Measurements from ENCODE around the gene TRAM2. TPM values are rescaled to one million over a fixed set of nuclear protein-coding genes. Genes with fewer than 3 reads are reported as not detected.

TRAM2 gene
- total RNA-seq, 1 donor from 2014 or later = 11.0 TPM

DNA sequence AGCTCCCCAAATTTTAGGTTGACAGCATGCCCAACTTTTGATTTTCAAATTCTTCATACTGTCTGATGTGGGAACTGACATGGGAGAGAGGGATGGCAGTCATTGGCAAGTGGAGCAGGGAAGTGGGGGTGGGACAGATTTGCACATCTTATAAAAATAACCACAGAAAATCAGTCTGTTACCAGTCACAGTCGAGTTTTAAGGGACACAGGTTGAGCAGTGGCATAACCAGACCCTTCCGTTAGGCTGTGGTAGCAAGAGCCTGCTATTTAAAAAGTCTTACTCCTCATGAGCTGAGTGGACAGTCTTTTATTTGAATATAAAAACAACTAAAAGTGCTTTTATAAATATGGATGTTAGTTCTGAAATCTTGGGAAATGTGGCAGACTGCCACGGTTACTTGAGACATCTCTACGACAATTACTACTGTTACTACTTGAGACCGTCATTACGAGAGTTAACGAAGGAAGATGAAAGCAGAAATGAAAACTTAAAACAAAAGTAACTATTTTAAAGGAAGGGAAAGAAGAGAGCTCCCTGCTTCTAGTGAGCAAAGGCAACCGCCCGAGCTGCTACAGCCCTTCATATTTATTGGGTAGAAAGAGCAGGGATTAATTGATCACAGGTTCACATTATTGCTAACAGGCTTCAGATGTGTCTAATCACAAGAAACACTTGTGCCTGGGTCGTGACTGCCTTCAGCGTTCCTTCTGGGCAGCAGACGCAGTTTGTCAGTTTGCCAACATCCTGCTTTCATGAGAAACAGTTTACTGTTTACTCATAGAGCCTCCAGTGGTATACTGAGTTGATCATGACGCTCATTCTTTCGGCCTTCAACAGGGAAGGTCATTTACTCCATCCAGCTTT is 85.4 kb downstream of the TRAM2 start:
- intact Hi-C loops (cut with DNase I) = no loop called here
- Histone ChIP-seq H3K27me3 (no peaks in the 10 kb centered on the region), H3K36me3 (no peaks in the 10 kb centered on the region), H3K9me3 (no peaks in the 10 kb centered on the region), H3K4me3 (no peak overlapping the region), H3K4me1 (no peaks in the 10 kb centered on the region), H3K27ac (no peak overlapping the region)
- TF ChIP-seq, protein P1, sequence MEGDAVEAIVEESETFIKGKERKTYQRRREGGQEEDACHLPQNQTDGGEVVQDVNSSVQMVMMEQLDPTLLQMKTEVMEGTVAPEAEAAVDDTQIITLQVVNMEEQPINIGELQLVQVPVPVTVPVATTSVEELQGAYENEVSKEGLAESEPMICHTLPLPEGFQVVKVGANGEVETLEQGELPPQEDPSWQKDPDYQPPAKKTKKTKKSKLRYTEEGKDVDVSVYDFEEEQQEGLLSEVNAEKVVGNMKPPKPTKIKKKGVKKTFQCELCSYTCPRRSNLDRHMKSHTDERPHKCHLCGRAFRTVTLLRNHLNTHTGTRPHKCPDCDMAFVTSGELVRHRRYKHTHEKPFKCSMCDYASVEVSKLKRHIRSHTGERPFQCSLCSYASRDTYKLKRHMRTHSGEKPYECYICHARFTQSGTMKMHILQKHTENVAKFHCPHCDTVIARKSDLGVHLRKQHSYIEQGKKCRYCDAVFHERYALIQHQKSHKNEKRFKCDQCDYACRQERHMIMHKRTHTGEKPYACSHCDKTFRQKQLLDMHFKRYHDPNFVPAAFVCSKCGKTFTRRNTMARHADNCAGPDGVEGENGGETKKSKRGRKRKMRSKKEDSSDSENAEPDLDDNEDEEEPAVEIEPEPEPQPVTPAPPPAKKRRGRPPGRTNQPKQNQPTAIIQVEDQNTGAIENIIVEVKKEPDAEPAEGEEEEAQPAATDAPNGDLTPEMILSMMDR (IDR thresholded peaks at IDR 0.05) = no peak
- TF ChIP-seq POLR2A (IDR thresholded peaks at IDR 0.05) (no peak), POLR2AphosphoS5 (IDR thresholded peaks at IDR 0.05; ENCODE audit: insufficient read depth in 1 of 2, low read depth in 1 of 2) (no peak)
- no peak for DNase-seq (ENCODE audit: extremely low spot score in 2 of 2)

DNA sequence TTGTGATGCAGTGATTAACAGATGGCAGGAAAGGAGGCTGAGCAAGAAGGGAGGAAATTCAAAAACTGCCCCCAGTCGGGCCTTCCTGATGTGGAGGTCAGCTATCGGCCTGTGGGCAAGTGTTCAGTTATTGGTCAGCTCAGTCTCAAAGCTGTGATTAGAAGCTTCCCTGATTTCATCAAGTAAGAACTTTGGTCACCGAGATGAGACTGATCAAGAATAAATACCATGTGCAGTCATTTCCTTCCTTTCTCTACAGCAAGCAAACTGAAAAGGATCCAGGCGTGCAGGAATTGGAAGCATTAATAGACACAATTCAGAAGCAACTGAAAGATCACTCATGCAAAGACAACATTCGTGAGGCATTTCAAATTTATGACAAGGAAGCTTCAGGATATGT is 87.0 kb downstream of the TRAM2 start:
- intact Hi-C loops (cut with DNase I) = no loop called here
- Histone ChIP-seq H3K27me3 (no peaks in the 10 kb centered on the region), H3K36me3 (no peaks in the 10 kb centered on the region), H3K4me3 (no peak overlapping the region), H3K4me1 (no peaks in the 10 kb centered on the region), H3K27ac (no peak overlapping the region), H3K9me3 (no peaks in the 10 kb centered on the region)
- DNase-seq (ENCODE audit: extremely low spot score in 2 of 2) = no peak
- no peak for TF ChIP-seq POLR2A (IDR thresholded peaks at IDR 0.05)
- TF ChIP-seq POLR2AphosphoS5 (IDR thresholded peaks at IDR 0.05; ENCODE audit: insufficient read depth in 1 of 2, low read depth in 1 of 2) = no peak
- TF ChIP-seq, protein P1 (IDR thresholded peaks at IDR 0.05) = no peak

DNA sequence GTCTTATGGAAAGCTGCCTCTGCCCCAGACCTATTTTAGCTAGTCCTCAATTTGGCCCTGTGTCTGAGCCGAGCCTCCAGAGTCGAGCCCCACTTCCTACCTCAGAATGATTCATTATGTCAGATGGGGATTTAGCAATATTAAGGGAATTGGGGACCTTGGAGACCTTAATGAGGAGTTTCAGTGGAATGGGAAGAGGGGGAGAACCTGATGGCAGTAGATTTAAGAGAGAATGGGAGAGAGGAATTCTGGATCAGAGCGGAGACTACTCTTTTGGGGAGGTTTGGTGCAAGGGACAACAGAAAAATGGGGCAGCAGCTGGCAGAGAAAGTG is 93.2 kb downstream of the TRAM2 start:
- H3K36me3 ChIP-seq = no peaks in the 10 kb centered on the region
- no peaks in the 10 kb centered on the region for H3K9me3 ChIP-seq
- intact Hi-C loops (cut with DNase I) = no loop called here
- no peak for DNase-seq (ENCODE audit: extremely low spot score in 2 of 2)
- H3K27ac ChIP-seq = no peak overlapping the region
- TF ChIP-seq POLR2A (IDR thresholded peaks at IDR 0.05) = no peak
- TF ChIP-seq POLR2AphosphoS5 (IDR thresholded peaks at IDR 0.05; ENCODE audit: insufficient read depth in 1 of 2, low read depth in 1 of 2) = no peak
- TF ChIP-seq, protein P1 (IDR thresholded peaks at IDR 0.05) = no peak
- H3K27me3 ChIP-seq = no peaks in the 10 kb centered on the region
- H3K4me3 ChIP-seq = no peak overlapping the region
- H3K4me1 ChIP-seq = no peaks in the 10 kb centered on the region

DNA sequence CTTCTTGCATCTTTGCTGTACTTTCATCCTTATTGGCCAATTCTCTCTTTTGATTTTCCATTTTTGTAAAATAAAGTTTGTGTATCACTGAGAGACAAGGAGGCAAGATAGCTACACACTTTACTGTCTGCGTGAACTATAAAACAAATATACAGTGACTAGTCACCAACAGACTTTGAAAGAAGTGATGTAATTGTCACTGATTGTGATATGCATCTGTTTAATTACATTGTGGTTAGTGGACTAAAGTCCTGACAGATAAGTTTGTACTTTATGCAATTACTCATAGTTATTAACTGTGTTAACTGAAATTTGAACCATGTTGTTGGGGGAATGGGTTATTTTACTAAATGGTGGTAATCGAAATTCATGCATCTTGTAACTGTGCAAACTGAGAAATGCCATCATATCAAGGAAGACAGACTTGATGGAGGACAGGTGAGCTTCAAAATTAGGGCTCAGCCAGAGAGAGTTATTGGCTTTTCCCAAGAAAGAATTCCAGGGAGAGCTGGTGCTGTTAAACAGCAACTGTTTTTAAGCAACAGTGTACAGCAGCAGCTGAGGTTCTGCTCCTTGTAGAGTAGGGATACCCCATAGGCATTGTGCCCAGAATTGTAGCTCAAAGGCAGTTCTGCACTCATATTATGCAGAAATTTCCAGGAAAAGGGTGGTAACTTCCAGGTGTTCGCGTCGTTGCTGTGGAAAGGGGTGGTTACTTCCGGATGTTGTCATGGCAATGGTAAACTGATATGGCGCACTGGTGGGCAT is 93.8 kb downstream of the TRAM2 start:
- intact Hi-C loops (cut with DNase I) = no loop called here
- H3K4me3 ChIP-seq = no peak overlapping the region
- DNase-seq (ENCODE audit: extremely low spot score in 2 of 2) = no peak
- no peaks in the 10 kb centered on the region for H3K9me3 ChIP-seq
- H3K36me3 ChIP-seq = no peaks in the 10 kb centered on the region
- H3K4me1 ChIP-seq = no peaks in the 10 kb centered on the region
- TF ChIP-seq POLR2AphosphoS5 (IDR thresholded peaks at IDR 0.05; ENCODE audit: insufficient read depth in 1 of 2, low read depth in 1 of 2) (no peak), POLR2A (IDR thresholded peaks at IDR 0.05) (no peak)
- TF ChIP-seq, protein P1 (IDR thresholded peaks at IDR 0.05) = no peak
- H3K27me3 ChIP-seq = no peaks in the 10 kb centered on the region
- no peak overlapping the region for H3K27ac ChIP-seq

DNA sequence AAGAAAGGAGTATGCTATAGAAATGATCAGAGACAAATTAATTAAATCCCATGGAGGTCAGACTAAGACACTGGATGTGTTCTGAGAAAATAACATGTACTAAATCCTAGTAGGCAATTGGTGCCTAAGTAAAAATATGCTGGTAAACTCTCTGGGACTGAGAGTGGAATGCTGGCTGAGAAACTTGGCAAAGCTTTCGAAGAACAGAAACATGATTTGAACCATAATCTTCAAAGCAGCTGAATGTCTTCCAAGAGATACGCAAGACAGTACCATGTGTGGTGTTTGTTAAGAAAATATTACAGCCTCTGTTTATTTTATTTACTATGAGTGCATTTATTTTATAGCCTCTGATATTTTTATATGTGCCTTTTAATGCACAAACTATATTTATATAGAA is 101.6 kb downstream of the TRAM2 start:
- no peaks in the 10 kb centered on the region for H3K9me3 ChIP-seq
- no peaks in the 10 kb centered on the region for H3K36me3 ChIP-seq
- no peak overlapping the region for H3K4me3 ChIP-seq
- TF ChIP-seq POLR2AphosphoS5 (IDR thresholded peaks at IDR 0.05; ENCODE audit: insufficient read depth in 1 of 2, low read depth in 1 of 2) (no peak), POLR2A (IDR thresholded peaks at IDR 0.05) (no peak)
- TF ChIP-seq, protein P1 (IDR thresholded peaks at IDR 0.05) = no peak
- H3K27me3 ChIP-seq = no peaks in the 10 kb centered on the region
- H3K27ac ChIP-seq = no peak overlapping the region
- intact Hi-C loops (cut with DNase I) = no loop called here
- no peaks in the 10 kb centered on the region for H3K4me1 ChIP-seq
- no peak for DNase-seq (ENCODE audit: extremely low spot score in 2 of 2)

Data from vagina (tissue), 2 donors.